ENCODE results near the gene IRX1.

DNA sequence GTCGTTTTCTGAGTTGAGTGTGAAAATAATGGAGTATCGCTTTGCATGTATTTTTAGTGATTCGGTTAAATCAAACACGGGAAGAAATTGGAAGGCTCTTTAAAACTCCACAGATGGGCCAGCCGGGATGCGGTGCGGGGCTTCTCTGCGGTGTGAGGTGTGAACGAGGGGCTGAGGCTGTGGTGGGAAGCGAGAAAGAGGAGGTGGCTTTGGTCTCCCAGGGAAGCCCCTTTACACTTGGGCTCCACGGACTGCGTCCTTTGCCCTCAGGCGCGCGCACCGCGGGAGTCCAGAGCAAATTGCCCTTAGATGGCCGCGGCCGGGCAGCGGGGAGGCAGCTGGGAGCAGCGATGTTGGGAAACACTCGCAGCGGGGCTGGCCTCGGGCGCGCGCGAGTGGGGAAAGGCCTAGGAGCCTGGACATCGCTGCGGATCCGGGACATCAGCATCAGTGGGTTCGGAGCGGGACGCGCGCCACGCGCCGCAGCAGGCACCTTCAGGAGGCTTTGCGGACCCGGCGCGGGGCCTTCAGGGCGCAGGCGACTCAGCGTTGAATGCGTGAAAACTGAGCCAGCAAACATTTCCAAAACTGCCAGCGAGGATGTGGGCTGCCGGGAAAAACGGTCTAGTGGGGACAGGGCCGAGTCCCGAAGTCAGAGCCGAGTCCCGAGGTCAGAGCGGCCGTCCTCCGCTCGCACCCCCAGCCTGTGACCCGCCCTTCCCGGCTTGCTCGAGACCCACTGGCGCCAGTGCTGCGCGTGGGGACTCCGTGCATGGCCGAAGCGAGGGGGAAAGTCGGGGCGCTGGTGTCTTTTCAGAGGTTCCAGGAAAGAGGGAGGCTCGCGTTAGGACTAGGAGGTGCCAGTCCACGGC is 6.5 kb downstream of the IRX1 start:
- TF ChIP-seq, protein P1, sequence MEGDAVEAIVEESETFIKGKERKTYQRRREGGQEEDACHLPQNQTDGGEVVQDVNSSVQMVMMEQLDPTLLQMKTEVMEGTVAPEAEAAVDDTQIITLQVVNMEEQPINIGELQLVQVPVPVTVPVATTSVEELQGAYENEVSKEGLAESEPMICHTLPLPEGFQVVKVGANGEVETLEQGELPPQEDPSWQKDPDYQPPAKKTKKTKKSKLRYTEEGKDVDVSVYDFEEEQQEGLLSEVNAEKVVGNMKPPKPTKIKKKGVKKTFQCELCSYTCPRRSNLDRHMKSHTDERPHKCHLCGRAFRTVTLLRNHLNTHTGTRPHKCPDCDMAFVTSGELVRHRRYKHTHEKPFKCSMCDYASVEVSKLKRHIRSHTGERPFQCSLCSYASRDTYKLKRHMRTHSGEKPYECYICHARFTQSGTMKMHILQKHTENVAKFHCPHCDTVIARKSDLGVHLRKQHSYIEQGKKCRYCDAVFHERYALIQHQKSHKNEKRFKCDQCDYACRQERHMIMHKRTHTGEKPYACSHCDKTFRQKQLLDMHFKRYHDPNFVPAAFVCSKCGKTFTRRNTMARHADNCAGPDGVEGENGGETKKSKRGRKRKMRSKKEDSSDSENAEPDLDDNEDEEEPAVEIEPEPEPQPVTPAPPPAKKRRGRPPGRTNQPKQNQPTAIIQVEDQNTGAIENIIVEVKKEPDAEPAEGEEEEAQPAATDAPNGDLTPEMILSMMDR (IDR thresholded peaks at IDR 0.05), result no peak
- TF ChIP-seq ZFP36 (IDR thresholded peaks at IDR 0.05; ENCODE audit: borderline replicate concordance, partially characterized antibody) (no peak), POLR2A (IDR thresholded peaks at IDR 0.05; ENCODE audit: low read length) (no peak), NR3C1 (IDR thresholded peaks at IDR 0.05) (no peak), MYC (IDR thresholded peaks at IDR 0.05; ENCODE audit: borderline replicate concordance, low read length) (no peak), RFX5 (IDR thresholded peaks at IDR 0.05) (no peak), SREBF2 (IDR thresholded peaks at IDR 0.05) (no peak), RAD21 (conservative IDR thresholded peaks at IDR 0.05 in 1 of 2, IDR thresholded peaks at IDR 0.05 in 1 of 2) (no peak), CHD2 (IDR thresholded peaks at IDR 0.05; ENCODE audit: low read length, partially characterized antibody) (no peak), MAFK (IDR thresholded peaks at IDR 0.05; ENCODE audit: partially characterized antibody) (no peak), EP300 (IDR thresholded peaks at IDR 0.05) (no peak)
